AG20443 (cell line): ENCODE data around the gene ADAM33.

Experiments
- DNase-seq: peaks from one replicate; pipeline ENCODE4 v3.0.0; 2012; ENCODE audit warnings: low spot score, mixed read lengths

The ADAM33 gene

GRCh38 chr20:3669710-3670367 lies 12.0 kb downstream of the ADAM33 start:
- DNase-seq, result no peak

- DNase-seq, result no peak
Measured at GRCh38 chr20:3667434-3668037, 14.3 kb downstream of the ADAM33 start.

- DNase-seq, result no peak
Measured at GRCh38 chr20:3663858-3664257, 18.0 kb downstream of the ADAM33 start.

GRCh38 chr20:3663031-3663701 lies 18.6 kb downstream of the ADAM33 start, which contains the start of gene GFRA4:
GFRA4 (minus strand) TSS chr20:3663399; CDS start chr20:3663399, 0 bp downstream.
- no peak for DNase-seq

GRCh38 chr20:3661814-3662665 lies 19.8 kb downstream of the ADAM33 start:
- no peak for DNase-seq

GRCh38 chr20:3661060-3661813 lies 20.6 kb downstream of the ADAM33 start:
- DNase-seq, result no peak

- DNase-seq, result no peak
Measured at GRCh38 chr20:3660262-3661059, 21.3 kb downstream of the ADAM33 start.

GRCh38 chr20:3659492-3660261 lies 22.1 kb downstream of the ADAM33 start:
- DNase-seq, result no peak

GRCh38 chr20:3658716-3659491 lies 22.9 kb downstream of the ADAM33 start:
- no peak for DNase-seq

- DNase-seq, result no peak
Measured at GRCh38 chr20:3658019-3658715, 23.6 kb downstream of the ADAM33 start.

- DNase-seq, result no peak
Measured at GRCh38 chr20:3655131-3655405, 26.7 kb downstream of the ADAM33 start.

- no peak for DNase-seq
Measured at GRCh38 chr20:3654326-3655130, 27.3 kb downstream of the ADAM33 start.

- no peak for DNase-seq
Measured at GRCh38 chr20:3653921-3654320, 27.9 kb downstream of the ADAM33 start.

GRCh38 chr20:3652676-3653596 lies 28.9 kb downstream of the ADAM33 start:
- DNase-seq, result no peak

- no peak for DNase-seq
Measured at GRCh38 chr20:3652221-3652620, 29.6 kb downstream of the ADAM33 start.

GRCh38 chr20:3651204-3651962 lies 30.4 kb downstream of the ADAM33 start:
- DNase-seq, result no peak
